WERI-Rb-1 (cell line): ENCODE results near the gene SLC25A13.

ENCODE experiments used
- DNase-seq: peaks from one replicate; pipeline ENCODE4 v3.0.0-alpha.2; 2020
- H3K27ac ChIP-seq: fragments of 250-450 bp; sonication (Bioruptor Pico); 2 replicates; pipeline ENCODE4 v1.5.1; 2020; ENCODE audit warnings: mild to moderate bottlenecking, moderate library complexity
- H3K27me3 ChIP-seq: fragments of 250-450 bp; sonication (Bioruptor Pico); 2 replicates; pipeline ENCODE4 v1.5.1; 2021; ENCODE audit warnings: mild to moderate bottlenecking, low read depth, moderate library complexity; ENCODE audit not compliant: insufficient read depth, severe bottlenecking
- H3K36me3 ChIP-seq: fragments of 250-450 bp; sonication (Bioruptor Pico); 2 replicates; pipeline ENCODE4 v1.5.1; 2020; ENCODE audit warnings: mild to moderate bottlenecking, moderate library complexity
- H3K4me3 ChIP-seq: 2 replicates; pipeline ENCODE4 v1.5.1; 2011; ENCODE audit warnings: low read depth, mild to moderate bottlenecking, control low read depth, low read length
- H3K9me3 ChIP-seq: fragments of 250-450 bp; sonication (Bioruptor Pico); 2 replicates; pipeline ENCODE4 v1.5.1; 2021; ENCODE audit warnings: mild to moderate bottlenecking, moderate library complexity; ENCODE audit not compliant: severe bottlenecking
- CTCF ChIP-seq: IDR thresholded peaks from 2 replicates; pipeline ENCODE4 v1.5.1; 2011; ENCODE audit warnings: low read depth, mild to moderate bottlenecking, control low read depth, inconsistent platforms, low read length

SLC25A13 gene

GRCh38 chr7:96337519-96337918 is 15.6 kb upstream of the SLC25A13 start:
- H3K9me3 ChIP-seq: no peaks in the 10 kb centered on the region
- H3K4me3 ChIP-seq: no peak overlapping the region
- H3K27me3 ChIP-seq: no peaks in the 10 kb centered on the region
- DNase-seq: no peak
- no peak overlapping the region for H3K27ac ChIP-seq
- no peaks in the 10 kb centered on the region for H3K36me3 ChIP-seq
- TF ChIP-seq CTCF: no peak

GRCh38 chr7:96332325-96332724 is 10.4 kb upstream of the SLC25A13 start:
- DNase-seq: no peak
- H3K9me3 ChIP-seq: no peaks in the 10 kb centered on the region
- H3K36me3 ChIP-seq: no peaks in the 10 kb centered on the region
- TF ChIP-seq CTCF: no peak
- no peaks in the 10 kb centered on the region for H3K27me3 ChIP-seq
- no peak overlapping the region for H3K27ac ChIP-seq
- no peak overlapping the region for H3K4me3 ChIP-seq

GRCh38 chr7:96331775-96332174 is 9.9 kb upstream of the SLC25A13 start:
- H3K4me3 ChIP-seq: no peak overlapping the region
- H3K27ac ChIP-seq: no peak overlapping the region
- H3K27me3 ChIP-seq: no peaks in the 10 kb centered on the region
- H3K9me3 ChIP-seq: no peaks in the 10 kb centered on the region
- TF ChIP-seq CTCF: no peak
- DNase-seq: no peak
- H3K36me3 ChIP-seq: no peaks in the 10 kb centered on the region

GRCh38 chr7:96331233-96331632 is 9.3 kb upstream of the SLC25A13 start:
- Histone ChIP-seq H3K27ac (no peak overlapping the region), H3K27me3 (no peaks in the 10 kb centered on the region), H3K4me3 (no peak overlapping the region), H3K36me3 (no peaks in the 10 kb centered on the region), H3K9me3 (no peaks in the 10 kb centered on the region)
- TF ChIP-seq CTCF: no peak
- no peak for DNase-seq

GRCh38 chr7:96330193-96330592 is 8.3 kb upstream of the SLC25A13 start:
- Histone ChIP-seq H3K27me3 (no peaks in the 10 kb centered on the region), H3K36me3 (no peaks in the 10 kb centered on the region), H3K9me3 (no peaks in the 10 kb centered on the region), H3K27ac (no peak overlapping the region), H3K4me3 (no peak overlapping the region)
- DNase-seq: no peak
- TF ChIP-seq CTCF: no peak

GRCh38 chr7:96329241-96329640 is 7.3 kb upstream of the SLC25A13 start:
- Histone ChIP-seq H3K4me3 (no peak overlapping the region), H3K9me3 (no peaks in the 10 kb centered on the region), H3K36me3 (no peaks in the 10 kb centered on the region), H3K27me3 (no peaks in the 10 kb centered on the region), H3K27ac (no peak overlapping the region)
- no peak for DNase-seq
- TF ChIP-seq CTCF: no peak
